ENCODE measurements around the gene PGGT1B.

GRCh38 chr5:115274584-115274983 is 11.9 kb upstream of the PGGT1B start:
- TF ChIP-seq CTCF (IDR thresholded peaks at IDR 0.05), result no peak
- no peak for TF ChIP-seq POLR2A (IDR thresholded peaks at IDR 0.05)
